SU-DHL-6 (cell line): ENCODE data around the gene NSMF.

Experiments
- H2AFZ ChIP-seq: fragments of 200-600 bp; sonication (generic); 2 replicates; pipeline ENCODE4 v1.6.1; 2014; ENCODE audit warnings: low read depth, mild to moderate bottlenecking, moderate library complexity, mixed read lengths, antibody characterized with exemption, low read length; ENCODE audit not compliant: severe bottlenecking
- H3F3A ChIP-seq: fragments of 200-600 bp; shearing (Covaris generic); 2 replicates; pipeline ENCODE4 v1.6.0; 2016; ENCODE audit warnings: antibody characterized with exemption, mild to moderate bottlenecking; ENCODE audit not compliant: insufficient read depth
- H3K27ac ChIP-seq: fragments of 200-600 bp; sonication (generic); 2 replicates; pipeline ENCODE4 v1.5.1; 2016; ENCODE audit warnings: low read depth, mild to moderate bottlenecking, low read length, moderate library complexity, mixed read lengths
- H3K27me3 ChIP-seq: fragments of 200-600 bp; sonication (generic), shearing (Covaris generic); 2 replicates; pipeline ENCODE4 v1.6.0; 2014; ENCODE audit warnings: mild to moderate bottlenecking, low read length
- H3K36me3 ChIP-seq: fragments of 200-600 bp; sonication (generic); 2 replicates; pipeline ENCODE4 v1.6.1; 2014; ENCODE audit warnings: mild to moderate bottlenecking, low read length, mixed read lengths
- H3K4me2 ChIP-seq: fragments of 300-600, 200-600 bp; shearing (Covaris generic), sonication (generic); 2 replicates; pipeline ENCODE4 v1.6.0; 2014; ENCODE audit warnings: low read length, low read depth, mild to moderate bottlenecking; ENCODE audit not compliant: poor library complexity, severe bottlenecking
- H3K4me3 ChIP-seq: fragments of 200-600 bp; sonication (generic); 2 replicates; pipeline ENCODE4 v1.5.1; 2014; ENCODE audit warnings: antibody characterized with exemption, low read length, mild to moderate bottlenecking, mixed read lengths; ENCODE audit not compliant: insufficient read depth, poor library complexity, severe bottlenecking
- H3K79me2 ChIP-seq: fragments of 200-600 bp; sonication (generic); 2 replicates; pipeline ENCODE4 v1.6.1; 2014; ENCODE audit warnings: mild to moderate bottlenecking, low read length, moderate library complexity; ENCODE audit not compliant: insufficient read depth
- H3K9ac ChIP-seq: fragments of 200-600 bp; sonication (generic); 2 replicates; pipeline ENCODE4 v1.7.0; 2014; ENCODE audit warnings: mild to moderate bottlenecking, low read length
- H3K9me2 ChIP-seq: fragments of 200-600 bp; sonication (generic); replicated peaks from 2 replicates; pipeline ENCODE4 v1.6.1; 2014; ENCODE audit warnings: low read length; ENCODE audit not compliant: insufficient read depth
- H3K9me3 ChIP-seq: fragments of 200-600 bp; sonication (generic); 2 replicates; pipeline ENCODE4 v1.6.1; 2014; ENCODE audit warnings: low read length, mixed read lengths; ENCODE audit not compliant: insufficient read depth
- H4K20me1 ChIP-seq: fragments of 200-600 bp; sonication (generic); 2 replicates; pipeline ENCODE4 v1.6.1; 2014; ENCODE audit warnings: low read depth, mild to moderate bottlenecking, antibody characterized with exemption, low read length, moderate library complexity, mixed read lengths
- EZH2phosphoT487 ChIP-seq: fragments of 200-600 bp; sonication (generic), shearing (Covaris generic); conservative IDR thresholded peaks from 2 replicates; pipeline ENCODE4 v1.6.1; 2018; ENCODE audit warnings: mild to moderate bottlenecking, antibody characterized with exemption, low read length, moderate library complexity, mixed read lengths
- TF ChIP-seq, protein P1 (sequence below): fragments of 200-600 bp; sonication (generic); IDR thresholded peaks from one replicate; pipeline ENCODE4 v1.5.1; 2017; ENCODE audit warnings: antibody characterized with exemption, mild to moderate bottlenecking, low read length, moderate library complexity; ENCODE audit not compliant: insufficient read depth, poor library complexity, severe bottlenecking

The NSMF gene

DNA sequence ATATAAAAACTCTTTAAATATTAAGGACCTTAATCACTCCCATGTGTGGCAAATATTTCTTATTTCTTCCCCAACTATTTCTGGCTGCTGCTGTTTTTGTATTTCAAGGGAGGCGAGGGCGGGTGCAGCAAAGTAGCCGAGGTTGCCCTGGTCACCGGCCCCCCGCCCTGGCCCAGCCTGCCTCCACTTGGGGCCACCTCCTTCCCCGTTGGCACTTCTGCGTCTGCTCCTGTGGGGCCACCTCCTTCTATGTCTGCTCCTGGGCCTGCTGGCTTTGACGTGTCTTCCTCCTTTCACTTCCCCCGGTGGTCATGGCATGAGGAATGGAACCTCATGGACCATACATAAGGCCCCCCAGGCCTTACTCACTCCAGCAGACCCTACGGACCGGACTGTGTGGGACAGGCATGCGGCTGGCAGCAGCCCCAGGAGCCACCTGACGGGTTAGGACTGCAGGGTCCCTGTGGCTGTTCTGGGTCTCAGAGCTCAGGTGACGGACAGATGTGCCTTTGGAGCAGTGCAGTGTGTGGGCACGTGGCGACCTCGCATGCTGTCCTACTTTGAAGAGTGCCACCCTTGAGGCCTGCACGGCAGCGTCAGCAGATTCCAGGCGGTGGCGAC is 12.2 kb downstream of the NSMF start:
- H3K27ac ChIP-seq: no peak overlapping the region
- H3K9me2 ChIP-seq: no peaks in the 10 kb centered on the region
- H3K9me3 ChIP-seq: no peaks in the 10 kb centered on the region
- TF ChIP-seq EZH2phosphoT487: no peak
- TF ChIP-seq, protein P1, sequence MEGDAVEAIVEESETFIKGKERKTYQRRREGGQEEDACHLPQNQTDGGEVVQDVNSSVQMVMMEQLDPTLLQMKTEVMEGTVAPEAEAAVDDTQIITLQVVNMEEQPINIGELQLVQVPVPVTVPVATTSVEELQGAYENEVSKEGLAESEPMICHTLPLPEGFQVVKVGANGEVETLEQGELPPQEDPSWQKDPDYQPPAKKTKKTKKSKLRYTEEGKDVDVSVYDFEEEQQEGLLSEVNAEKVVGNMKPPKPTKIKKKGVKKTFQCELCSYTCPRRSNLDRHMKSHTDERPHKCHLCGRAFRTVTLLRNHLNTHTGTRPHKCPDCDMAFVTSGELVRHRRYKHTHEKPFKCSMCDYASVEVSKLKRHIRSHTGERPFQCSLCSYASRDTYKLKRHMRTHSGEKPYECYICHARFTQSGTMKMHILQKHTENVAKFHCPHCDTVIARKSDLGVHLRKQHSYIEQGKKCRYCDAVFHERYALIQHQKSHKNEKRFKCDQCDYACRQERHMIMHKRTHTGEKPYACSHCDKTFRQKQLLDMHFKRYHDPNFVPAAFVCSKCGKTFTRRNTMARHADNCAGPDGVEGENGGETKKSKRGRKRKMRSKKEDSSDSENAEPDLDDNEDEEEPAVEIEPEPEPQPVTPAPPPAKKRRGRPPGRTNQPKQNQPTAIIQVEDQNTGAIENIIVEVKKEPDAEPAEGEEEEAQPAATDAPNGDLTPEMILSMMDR: no peak
- no peaks in the 10 kb centered on the region for H4K20me1 ChIP-seq
- H3K9ac ChIP-seq: no peak overlapping the region
- no peaks in the 10 kb centered on the region for H3K36me3 ChIP-seq
- no peaks in the 10 kb centered on the region for H3K27me3 ChIP-seq
- no peak overlapping the region for H2AFZ ChIP-seq
- no peaks in the 10 kb centered on the region for H3K79me2 ChIP-seq
- H3F3A ChIP-seq: peaks cover 4% of the 10 kb centered on the region
- no peak overlapping the region for H3K4me3 ChIP-seq
- H3K4me2 ChIP-seq: no peak overlapping the region

DNA sequence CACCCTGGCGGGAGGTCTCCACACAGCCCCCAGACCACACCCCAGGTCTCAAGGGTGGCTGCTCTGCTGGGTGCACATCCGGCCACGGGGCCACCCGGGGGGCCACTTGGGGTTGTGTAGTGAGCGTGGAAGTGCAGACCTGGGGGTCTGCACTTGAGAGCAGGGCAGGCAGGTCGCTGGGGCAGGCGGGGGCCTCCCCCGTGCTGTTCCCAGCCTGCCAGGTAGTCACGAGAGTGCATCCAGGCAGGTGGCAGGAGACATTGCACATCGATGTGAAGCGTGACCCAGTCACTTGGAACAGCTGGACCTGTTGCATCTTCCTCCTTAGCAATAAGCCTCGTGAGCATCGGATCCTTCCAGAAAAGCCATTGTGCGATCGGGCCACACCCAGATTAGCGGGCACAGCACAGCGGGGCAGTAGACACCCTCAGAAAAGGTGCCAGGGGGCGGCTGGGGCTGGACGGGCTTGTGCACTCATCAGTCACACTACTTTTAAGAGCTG is 13.2 kb downstream of the NSMF start:
- Histone ChIP-seq H3K36me3 (no peaks in the 10 kb centered on the region), H3K9me3 (no peaks in the 10 kb centered on the region), H3K27ac (no peak overlapping the region), H3K4me3 (no peak overlapping the region), H3F3A (peaks cover 6% of the 10 kb centered on the region), H3K79me2 (no peaks in the 10 kb centered on the region), H3K9ac (no peak overlapping the region), H3K27me3 (no peaks in the 10 kb centered on the region), H2AFZ (no peak overlapping the region), H3K4me2 (no peak overlapping the region), H3K9me2 (no peaks in the 10 kb centered on the region), H4K20me1 (no peaks in the 10 kb centered on the region)
- TF ChIP-seq, protein P1: no peak
- no peak for TF ChIP-seq EZH2phosphoT487

DNA sequence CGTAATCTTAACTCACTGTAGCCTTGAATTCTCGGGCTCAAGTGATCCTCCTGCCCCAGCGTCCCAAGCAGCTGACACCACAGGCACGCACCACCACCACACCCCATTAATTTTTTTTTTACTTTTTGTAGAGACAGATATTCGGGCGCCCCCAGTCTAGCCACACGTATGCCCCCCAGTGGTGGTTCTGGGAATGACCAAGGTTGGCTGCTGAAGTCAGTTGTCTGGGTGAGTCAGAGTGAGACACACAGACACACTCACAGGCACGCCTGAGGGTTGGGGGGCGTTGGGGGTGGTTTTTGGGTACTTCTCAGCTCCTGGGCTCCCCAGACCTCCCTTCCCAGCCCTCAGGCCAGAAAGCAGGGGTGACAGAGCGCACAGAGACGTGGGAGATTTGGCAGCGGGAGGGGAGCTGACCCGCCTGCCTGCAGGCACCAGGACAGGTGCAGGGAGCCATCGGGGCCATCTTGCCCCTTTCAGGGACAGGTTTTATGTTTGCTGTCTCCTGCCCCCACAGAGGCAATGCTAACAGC is 13.8 kb downstream of the NSMF start:
- Histone ChIP-seq H3K27ac (no peak overlapping the region), H3K27me3 (no peaks in the 10 kb centered on the region), H3K4me3 (no peak overlapping the region), H2AFZ (no peak overlapping the region), H3K79me2 (no peaks in the 10 kb centered on the region), H4K20me1 (no peaks in the 10 kb centered on the region), H3F3A (peaks cover 6% of the 10 kb centered on the region), H3K9ac (no peak overlapping the region), H3K9me3 (no peaks in the 10 kb centered on the region), H3K9me2 (no peaks in the 10 kb centered on the region), H3K36me3 (no peaks in the 10 kb centered on the region), H3K4me2 (no peak overlapping the region)
- TF ChIP-seq, protein P1: peak; percentile 83
- no peak for TF ChIP-seq EZH2phosphoT487
